Activated T-helper 1 cell treated with anti-CD3 and anti-CD28 coated beads, Interleukin-2, amount 50 U/mL, for 16 hours (primary cell): ENCODE results near the gene SIAH1.
A peak's percentile ranks its signal among the peaks of the same experiment; 100 is the strongest.
"Not testable (repeated sequence)": the region's sequence is repeated elsewhere in the genome, so short reads cannot be mapped to it uniquely, and the experiment has no call there.

Experiments
- DNase-seq, 2 donors: peaks; one replicate each; pipeline ENCODE4 v3.0.0-alpha.2; 2020; ENCODE audit warnings: low read depth in 1 of 2, low spot score in 1 of 2

SIAH1 gene, protein sequence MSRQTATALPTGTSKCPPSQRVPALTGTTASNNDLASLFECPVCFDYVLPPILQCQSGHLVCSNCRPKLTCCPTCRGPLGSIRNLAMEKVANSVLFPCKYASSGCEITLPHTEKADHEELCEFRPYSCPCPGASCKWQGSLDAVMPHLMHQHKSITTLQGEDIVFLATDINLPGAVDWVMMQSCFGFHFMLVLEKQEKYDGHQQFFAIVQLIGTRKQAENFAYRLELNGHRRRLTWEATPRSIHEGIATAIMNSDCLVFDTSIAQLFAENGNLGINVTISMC

GRCh38 chr16:48385253-48386150 is at the start of gene SIAH1:
Gene SIAH1, minus strand, starts transcription at chr16:48385413. Its CDS starts 22,985 bp downstream, at chr16:48362428.
- DNase-seq = peak; percentile 73 to 83

GRCh38 chr16:48434653-48435317 is 49.6 kb upstream of the SIAH1 start:
- DNase-seq = no peak

DNA sequence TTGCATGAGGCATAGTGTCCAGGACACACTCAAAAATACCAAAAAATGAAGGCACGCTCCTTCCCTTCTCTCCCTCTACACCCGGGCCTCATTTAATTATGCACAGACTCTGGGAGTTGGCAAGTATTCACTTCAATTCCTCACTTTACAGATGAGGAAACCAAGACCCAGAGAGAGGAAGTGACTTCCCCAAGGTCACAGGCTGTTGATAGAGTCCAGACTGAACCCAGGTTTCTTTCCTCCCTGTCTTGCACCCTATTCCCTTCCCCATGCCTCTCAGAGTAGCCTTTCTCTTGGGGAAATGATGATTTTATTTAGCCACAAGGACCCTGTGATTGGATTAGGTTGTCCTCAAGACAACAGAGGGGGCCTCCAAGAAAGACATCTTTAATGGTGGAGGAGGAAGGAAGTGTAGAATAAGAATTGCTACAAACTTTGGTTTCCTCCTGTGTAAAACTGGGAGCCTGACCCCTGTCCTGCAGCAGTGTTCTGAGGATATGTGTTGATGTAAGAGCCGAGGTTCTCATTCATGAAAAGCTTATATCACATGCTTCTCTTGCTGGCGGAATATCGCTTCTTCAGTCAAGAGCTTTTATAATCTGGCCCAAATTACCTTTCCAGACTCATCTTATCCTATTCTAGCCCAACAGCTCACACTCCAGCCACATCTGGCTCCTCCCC is 48.8 kb upstream of the SIAH1 start:
- DNase-seq = no peak

DNA sequence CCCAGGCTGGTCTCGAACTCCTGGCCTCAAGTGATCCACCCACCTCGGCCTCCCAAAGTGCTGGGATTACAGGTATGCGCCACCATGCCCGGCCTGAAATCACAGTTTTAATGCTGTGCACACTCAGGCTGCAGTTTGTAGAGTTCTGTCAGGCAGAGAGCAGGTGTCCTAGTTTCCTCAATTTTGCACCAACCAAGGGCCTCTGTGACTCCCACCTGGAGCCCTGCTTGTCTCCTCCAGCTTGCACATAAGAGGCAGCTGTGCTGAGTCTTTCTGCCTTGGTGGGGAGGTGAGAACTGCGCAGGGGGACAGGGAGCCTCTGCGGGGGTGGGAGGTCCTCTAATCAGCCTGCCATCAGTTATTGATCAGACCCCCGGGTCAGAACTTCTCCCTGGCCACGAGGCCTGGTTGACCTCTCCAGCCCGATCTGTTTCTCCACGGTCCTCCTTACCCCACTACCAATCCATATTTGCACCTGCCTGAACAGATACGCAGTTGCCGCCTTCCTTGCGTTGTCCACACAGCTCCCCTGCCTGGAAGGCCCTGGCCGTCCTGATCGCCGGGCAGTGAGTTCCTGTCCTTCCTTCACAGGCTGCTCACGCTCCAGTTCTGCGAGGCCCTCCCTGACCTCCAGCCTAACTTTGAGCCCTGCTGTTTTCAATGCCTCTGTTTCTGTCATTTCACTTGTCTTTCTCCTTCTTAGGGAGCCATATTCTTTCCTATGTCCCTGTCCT is 48.1 kb upstream of the SIAH1 start:
- no peak for DNase-seq

- DNase-seq = no peak
These were observed 46.9 kb upstream of the SIAH1 start for GRCh38 chr16:48432136-48432535.

- no peak for DNase-seq
These were observed 45.7 kb upstream of the SIAH1 start for GRCh38 chr16:48430890-48431289.

GRCh38 chr16:48426244-48427141 is 41.3 kb upstream of the SIAH1 start:
- no peak for DNase-seq

- DNase-seq = no peak
These were observed 37.3 kb upstream of the SIAH1 start for GRCh38 chr16:48422537-48422936.

DNA sequence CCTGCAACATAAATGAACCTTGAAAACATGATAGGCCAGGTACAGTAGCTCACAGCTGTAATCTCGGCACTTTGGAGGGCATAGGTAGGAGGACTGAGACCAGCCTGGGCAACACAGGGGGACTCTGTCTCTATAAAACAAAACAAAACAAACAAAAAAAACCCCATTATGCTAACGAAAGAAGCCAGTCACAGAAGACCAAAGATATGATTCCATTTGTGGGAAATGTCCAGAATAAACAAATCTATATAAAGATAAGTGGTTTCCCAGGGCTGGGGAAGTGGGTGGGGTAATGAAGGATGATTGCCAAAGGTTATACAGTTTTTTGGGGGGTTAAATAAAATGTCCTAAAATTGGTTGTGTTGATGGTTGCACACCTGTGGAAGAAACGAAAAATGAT is 36.5 kb upstream of the SIAH1 start:
- no peak for DNase-seq

GRCh38 chr16:48420437-48420836 is 35.2 kb upstream of the SIAH1 start:
- DNase-seq = no peak

GRCh38 chr16:48416617-48417016 is 31.4 kb upstream of the SIAH1 start:
- not testable (repeated sequence) for DNase-seq

DNA sequence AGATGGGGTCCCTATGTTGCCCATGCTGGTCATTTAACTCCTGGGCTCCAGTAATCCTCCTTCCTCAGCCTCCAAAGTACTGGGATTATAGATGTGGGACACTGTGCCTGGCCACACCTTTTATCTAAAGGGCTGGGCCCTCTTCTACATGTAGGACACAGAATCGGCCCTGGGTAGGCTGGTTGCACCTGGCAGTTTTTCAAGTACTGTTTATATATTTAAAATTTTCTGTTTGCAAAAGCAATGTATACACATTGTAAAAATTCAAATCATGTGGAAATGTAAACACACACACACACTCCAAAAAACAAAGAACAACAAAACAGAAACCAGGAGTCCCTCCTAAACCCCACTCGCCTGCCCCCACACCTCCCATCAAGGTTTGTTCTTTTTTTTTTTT is 28.1 kb upstream of the SIAH1 start:
- no peak for DNase-seq

DNA sequence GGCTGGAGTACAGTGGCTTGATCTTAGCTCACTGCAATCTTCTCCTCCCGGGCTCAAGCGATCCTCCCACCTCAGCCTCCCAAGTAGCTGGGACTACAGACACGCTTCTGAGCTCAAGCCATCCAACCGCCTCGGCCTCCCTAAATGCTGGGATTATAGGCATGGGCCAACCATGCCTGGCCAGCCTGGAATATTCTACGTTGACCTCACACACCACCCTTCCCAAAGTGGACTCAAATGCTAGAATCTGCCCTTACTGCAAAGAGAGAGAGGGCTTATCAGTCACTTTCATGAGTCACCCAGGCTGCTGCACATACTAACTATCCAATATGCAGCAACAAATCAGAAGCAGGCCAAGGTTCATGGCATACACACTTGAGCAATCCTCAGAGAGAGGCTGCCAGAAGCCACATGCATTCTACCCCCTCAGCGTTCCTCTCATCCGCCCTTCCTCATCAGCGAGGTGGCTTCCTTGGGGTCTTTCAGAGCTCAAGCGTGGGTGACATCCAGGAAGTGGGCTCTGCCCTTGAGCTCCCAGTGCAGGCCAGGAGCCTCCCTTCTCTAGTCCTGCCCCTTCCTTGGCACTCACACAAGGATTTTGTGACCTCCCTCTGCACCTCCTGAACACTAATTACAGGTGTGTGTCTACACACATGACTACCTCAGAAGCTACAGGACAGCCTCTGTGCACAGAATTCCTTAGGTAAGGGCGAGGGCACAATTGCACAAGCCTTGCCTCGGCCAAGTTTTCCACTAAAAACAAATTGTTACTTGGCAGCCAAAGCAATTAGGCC is 24.8 kb upstream of the SIAH1 start:
- no peak for DNase-seq

- no peak for DNase-seq
These were observed 23.5 kb upstream of the SIAH1 start for GRCh38 chr16:48408688-48409087.

DNA sequence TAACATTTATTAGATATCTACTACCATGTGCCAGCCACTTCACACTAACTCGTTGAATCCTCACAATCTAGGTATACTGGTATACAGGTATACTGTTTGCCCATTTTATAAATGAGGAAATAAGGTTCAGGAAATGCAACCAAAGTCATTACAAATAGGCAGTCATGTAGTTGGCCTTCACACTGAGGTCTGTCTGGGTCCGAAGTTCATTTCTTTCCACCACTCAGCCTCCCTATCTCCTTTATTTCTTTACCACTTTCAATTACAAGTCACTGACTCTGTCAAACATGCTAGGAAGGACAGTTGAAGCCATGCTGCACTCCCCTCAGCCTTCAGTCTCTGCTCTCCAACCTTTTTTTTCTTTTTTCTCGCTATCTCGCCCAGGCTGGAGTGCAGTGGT is 20.7 kb upstream of the SIAH1 start:
- no peak for DNase-seq

DNA sequence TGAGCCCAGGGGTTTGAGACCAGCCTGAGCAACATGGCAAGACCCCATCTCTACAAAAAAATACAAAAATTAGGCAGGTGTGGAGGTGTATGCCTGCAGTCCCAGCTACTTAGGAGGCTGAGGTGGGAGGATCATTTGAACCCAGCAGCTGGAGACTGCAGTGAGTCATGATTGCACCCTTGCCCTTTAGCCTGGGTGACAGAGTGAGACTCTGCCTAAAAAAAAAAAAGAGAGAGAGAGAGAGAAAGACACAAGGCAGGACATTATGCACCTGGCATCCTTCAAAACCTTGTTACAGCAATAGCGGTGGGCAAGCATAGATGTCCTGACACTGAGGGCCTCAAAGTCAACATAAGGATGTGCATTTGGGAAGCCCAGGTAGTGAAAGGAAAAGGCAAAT is 19.9 kb upstream of the SIAH1 start:
- DNase-seq = no peak

GRCh38 chr16:48402547-48402946 is 17.3 kb upstream of the SIAH1 start:
- not testable (repeated sequence) for DNase-seq

- DNase-seq = no peak
These were observed 10.2 kb upstream of the SIAH1 start for GRCh38 chr16:48395375-48395774.

- no peak for DNase-seq
These were observed 9.1 kb upstream of the SIAH1 start for GRCh38 chr16:48394355-48394703.
